ENCODE data around the gene ABHD14A.
A peak's percentile ranks its signal among the peaks of the same experiment; 100 is the strongest.

DNA sequence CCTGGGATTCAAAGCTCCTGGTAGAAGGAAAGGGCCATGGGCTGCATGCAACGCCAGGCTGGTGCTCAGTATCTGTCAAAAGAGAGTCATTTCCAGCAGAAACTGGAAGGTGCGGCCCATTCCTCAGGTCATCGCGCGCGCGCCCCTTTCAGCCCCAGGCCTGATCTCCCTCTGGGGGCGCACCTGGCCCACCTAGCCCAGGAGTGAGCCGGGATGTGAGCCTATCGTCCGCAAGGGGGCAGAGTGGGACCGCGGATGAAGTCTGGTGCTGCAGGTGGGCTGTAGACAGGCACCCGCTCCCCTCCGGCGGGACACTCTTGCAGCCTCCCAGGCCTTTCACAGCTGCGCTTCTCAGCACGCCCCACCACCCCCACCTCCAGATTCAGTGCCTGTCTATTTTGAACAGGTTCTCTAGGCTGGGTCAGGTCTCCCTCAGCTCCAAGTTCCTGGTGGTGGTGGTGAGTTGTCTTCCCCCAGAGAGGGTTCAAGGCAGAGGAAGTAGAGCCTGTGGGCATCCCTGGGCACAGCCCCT, 26.6 kb downstream of the ABHD14A start:
- TF ChIP-seq EZH2 (IDR thresholded peaks at IDR 0.05; ENCODE audit: borderline replicate concordance), result no peak
- TF ChIP-seq, protein P1, sequence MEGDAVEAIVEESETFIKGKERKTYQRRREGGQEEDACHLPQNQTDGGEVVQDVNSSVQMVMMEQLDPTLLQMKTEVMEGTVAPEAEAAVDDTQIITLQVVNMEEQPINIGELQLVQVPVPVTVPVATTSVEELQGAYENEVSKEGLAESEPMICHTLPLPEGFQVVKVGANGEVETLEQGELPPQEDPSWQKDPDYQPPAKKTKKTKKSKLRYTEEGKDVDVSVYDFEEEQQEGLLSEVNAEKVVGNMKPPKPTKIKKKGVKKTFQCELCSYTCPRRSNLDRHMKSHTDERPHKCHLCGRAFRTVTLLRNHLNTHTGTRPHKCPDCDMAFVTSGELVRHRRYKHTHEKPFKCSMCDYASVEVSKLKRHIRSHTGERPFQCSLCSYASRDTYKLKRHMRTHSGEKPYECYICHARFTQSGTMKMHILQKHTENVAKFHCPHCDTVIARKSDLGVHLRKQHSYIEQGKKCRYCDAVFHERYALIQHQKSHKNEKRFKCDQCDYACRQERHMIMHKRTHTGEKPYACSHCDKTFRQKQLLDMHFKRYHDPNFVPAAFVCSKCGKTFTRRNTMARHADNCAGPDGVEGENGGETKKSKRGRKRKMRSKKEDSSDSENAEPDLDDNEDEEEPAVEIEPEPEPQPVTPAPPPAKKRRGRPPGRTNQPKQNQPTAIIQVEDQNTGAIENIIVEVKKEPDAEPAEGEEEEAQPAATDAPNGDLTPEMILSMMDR (IDR thresholded peaks at IDR 0.05; ENCODE audit: poor library complexity), result peak; percentile 98

Measured in hepatocyte (in vitro differentiated cells).